GM21423 (cell line): ENCODE data around the gene VWDE.
"Not testable (repeated sequence)": the region's sequence is repeated elsewhere in the genome, so short reads cannot be mapped to it uniquely, and the experiment has no call there.

Experiments used
- ATAC-seq: cut with Tn5 transposase; IDR thresholded peaks from one replicate; pipeline ENCODE4 v1.9.1; 2021; ENCODE audit warnings: mild to moderate bottlenecking, moderate library complexity; ENCODE audit not compliant: unreplicated experiment

The VWDE gene

DNA sequence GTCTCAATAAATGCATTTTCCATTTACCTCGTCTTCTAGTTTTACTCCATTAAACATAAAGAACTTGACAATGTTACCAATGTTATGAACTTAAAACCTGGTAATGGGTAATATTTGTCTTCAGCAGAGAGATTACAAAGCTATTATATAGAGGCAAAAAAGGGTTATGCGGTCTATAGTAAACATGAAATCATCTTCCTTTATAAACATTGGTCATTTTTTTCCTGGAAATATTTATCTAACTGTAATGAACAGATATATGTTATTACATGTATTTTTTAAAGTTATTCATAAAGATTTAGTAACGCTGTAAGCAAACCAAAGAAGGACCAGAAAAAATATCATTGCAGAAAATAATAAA is 1.3 kb downstream of the VWDE start:
- no peak for ATAC-seq

DNA sequence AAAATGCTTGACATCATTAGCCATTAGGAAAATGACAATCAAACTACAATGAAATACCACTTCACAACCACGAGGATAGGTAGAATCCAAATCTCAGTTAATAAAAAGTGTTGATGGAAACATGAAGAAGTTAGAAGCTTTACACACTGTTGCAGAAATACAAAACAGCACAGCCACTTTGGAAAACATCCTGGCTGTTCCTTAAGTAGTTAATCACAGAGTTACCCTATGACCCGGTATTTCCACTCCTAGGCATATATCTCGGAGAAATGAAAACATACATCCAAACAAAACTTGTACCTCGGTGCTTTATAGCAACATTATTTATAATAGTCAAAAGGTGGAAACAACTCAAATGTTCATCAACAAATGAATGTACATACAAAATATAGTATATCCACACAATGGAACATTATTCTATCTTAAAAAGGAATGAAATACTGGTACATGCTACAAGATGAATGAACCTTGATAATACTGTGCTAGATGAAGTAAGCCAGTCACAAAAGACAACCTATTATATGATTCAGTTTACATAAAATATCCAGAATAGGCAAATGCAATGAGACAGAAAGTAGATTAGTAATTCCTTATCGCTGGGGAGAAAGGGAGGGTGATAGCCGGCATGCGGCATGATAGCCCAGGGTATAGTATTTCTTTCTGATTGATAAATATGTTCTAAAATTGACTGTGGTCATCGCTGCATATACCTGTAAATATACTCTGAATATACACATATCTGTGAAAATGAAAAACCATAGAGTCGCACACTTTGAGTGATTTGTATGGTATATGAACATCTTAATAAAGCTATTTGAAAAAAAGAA is 1.9 kb downstream of the VWDE start:
- no peak for ATAC-seq

DNA sequence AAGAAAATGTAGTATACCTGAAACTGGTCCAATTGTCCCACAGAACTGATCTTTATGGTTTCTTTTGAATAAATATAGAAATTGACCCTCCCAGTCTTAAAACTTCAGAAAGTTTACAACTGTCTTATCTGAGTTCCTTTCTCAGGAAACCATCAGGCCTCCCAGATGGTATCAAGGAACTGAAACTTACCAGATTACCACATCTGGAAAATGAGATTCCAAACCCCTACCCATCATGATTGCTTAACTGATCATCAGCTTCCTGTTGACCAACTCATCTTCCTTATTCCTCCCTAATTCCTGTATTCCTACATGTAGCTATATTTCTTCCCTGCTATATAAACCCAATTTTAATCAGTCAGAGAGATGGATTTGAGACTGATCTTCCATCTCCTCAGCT is 5.5 kb downstream of the VWDE start:
- no peak for ATAC-seq

DNA sequence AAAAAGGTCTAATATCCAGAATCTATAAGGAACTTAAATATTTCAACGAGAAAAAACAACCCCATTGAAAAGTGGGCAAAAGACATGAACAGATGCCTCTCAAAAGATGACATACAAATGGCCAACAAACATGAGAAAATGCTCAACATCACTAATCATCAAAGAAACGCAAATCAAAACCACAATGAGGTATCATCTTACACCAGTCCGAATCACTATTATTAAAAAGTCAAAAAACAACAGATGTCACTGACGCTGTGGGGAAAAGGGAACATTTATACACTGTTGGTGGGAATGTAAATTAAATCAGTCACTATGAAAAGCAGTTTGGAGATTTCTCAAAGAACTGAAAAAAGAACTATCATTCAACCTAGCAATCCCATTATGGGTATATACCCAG is 6.0 kb downstream of the VWDE start:
- no peak for ATAC-seq

DNA sequence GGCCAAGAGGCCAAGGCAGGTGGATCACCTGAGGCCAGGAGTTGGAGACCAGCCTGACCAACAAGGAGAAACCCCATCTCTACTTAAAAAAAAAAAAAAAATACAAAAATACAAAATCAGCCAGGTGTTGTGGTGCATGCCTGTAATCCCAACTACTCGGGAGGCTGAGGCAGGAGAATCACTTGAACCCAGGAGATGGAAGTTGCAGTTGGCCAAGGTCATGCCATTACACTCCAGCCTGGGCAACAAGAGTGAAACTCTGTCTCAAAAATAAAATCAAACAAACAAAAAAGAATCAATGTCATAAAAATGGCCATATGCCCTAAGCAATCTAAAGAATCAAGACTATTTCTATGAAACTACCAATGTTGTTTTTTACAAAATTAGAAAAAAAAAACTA is 7.0 kb downstream of the VWDE start:
- ATAC-seq: not testable (repeated sequence)

DNA sequence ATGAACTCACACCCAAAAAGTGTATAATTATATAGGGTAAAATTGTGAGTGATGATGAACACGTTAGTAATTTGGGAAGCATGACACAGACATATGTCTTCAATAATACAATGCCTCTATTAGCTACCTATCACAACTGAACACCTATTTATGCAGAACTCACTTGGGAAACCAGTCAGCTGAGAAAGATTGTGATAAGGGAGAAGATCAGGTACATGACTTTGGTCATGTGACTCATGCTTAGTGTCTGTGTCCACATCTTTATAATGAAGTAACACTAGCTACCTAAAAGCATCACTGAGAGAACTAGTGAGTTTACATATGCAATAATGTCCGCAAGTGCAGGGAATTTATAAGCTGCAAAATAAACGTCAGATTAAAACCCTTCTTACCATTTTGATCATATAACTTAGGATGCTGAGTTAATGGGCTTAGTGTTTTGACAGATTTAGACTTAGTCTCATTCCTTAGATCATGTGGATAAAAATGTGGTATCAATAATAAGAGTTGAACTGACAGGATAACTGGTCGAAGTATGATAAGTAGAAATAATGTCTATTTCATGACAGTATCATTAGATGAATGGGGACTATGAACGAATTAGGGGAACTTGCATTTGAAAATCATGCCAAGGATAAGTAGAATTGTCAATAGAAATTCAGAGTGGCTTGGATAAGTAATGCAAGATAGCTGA is 11.6 kb downstream of the VWDE start:
- no peak for ATAC-seq

DNA sequence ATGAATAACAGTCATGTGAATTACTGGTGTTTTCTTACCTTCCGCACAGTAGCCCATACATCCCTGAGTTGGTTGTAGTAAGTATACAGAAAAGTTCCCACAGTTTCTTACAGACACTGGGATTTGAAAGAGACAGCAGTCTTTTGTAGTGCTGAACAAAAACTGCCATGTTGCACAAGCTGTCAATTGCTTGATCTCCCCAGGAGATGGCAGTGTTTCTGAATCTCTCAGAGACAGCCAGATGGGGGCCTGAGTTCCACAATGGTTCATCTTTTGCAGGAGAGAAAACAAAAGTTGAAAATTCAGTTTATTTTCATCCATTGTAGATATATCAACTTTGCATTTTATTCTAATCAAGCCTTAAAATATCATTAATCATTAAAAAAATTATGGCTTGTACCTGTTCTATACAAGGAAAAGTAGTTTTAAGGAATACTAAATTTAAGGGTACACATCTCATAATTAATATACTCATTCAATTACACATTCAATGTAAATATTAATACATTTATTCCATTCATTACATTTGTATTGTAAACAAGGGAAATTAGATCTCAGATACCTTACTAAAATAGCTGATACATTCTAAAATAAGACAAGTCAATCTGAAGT is 14.5 kb downstream of the VWDE start:
- peak; percentile 96 for ATAC-seq

DNA sequence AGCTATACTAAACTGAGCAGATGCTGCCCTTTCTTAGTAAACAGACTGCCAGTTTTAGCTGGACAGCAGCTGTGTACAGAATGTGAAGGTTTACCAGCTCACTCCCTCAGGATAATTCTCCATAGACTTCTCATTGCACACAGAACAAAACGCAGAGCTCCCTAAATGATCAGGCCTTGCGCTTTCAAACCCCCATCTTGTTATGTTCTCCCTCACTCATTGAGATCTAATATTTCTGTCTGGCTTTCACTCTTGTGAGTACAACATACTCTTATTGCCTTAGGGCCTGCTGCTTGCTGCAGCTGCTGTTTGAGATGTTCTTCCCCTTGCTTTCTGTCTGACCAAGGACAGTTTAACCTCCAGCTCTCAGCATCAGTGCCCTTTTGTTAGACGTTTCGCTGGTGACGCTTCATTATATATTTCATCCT is 17.3 kb downstream of the VWDE start:
- ATAC-seq: no peak

DNA sequence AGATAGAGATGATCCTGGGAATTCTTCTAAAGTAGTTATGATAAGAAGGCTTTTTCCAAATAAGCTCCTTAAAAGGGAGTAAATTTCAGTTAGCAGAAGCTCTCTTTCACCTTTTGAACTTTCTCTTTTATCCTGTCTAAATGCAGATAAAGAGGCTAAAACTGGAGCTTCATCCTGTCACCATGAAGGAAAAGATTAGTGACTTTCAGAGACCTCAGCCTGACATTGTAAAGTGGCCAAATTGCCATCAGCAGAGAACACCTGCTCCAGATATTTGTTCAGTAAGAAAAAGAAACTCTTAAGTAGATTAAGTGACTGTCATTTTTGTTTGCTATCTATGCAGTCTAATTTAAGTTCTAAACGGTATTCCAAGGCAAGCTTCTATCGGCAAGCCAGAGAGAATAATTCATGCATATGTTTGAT is 18.3 kb downstream of the VWDE start:
- ATAC-seq: no peak

DNA sequence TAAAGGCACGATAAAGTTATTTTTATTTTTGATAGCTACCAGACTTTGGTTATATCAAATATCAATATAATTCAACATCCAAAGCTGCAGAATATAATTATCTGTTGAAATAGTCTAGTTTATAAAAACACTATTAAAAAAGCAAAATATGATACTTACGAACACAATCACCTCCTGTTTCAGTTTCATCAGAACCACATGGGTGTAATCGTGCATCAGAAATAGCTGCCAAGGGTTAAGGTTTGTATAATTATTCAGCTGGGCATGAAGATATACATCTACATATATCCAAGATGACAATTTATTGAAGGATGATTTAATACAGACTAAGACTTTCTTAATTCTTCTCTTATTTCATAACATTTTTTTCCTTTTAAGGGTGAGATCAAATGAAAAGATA is 20.3 kb downstream of the VWDE start:
- ATAC-seq: no peak

DNA sequence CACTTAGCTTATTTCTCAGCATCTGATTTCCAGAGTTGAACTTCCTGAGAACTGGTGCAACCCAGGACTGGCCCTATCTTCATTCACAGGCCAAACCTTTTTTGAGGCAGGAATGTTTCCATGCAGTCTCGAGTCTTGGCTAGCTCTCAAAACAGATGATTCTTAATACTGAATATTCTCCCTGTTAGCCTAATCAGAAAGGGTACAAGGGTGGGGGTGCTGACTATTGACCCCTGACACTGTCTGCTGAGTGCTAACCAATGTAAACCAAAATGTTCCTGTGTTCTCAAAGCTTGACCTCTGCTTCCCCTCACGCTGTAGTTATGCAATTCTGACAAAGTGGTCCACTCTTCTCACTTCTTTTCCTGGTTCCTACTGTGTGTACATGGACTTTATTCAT is 25.3 kb downstream of the VWDE start:
- ATAC-seq: no peak

DNA sequence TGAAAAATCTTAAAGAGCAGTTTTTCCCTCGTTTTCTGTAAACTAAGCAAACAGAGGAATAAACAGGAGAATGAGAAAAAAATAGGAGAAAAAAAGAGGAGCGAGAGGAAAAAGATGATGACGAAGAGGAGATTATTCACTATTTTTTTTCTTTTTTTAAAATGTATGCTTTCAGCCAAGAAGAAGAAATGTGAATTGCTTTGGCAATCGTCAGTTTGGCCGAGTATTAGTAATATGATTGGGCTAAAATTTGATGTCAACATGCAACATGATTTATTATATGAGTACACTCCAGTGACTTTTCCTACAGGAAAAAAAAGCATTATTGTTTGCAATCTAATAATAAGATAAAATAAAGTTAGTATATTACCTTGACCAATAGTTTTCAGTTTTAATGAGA is 26.3 kb downstream of the VWDE start:
- no peak for ATAC-seq

DNA sequence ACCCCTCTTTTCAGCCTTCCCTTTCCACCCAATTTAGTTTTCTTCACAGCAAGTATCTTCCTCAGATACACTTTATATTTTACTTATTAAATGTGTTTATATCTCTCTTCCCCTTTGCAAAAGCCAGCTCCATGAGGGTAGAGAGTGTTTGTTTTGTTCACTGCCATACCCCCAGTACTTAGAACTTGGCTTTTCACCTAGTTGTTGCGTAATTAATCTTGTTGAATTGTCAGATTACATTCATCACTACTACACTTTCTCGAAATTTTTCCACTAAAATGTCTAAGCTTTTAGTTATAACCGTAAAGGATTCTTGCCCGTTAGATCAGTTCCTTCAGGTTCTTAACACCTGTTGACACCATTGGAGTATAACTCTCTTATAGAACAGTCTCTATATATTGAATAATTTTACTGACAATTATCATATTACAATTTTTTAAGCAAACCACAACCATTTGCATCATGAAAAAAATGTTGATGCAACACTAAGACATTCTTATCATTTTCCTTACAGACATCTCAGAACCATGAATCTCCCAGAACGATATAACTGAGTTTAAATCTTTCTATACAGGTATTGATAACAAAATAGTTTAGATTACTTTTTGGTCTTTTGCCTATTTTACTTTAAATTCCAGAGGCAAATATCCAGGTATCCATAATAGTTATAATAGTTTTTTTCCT is 29.9 kb downstream of the VWDE start:
- ATAC-seq: no peak

DNA sequence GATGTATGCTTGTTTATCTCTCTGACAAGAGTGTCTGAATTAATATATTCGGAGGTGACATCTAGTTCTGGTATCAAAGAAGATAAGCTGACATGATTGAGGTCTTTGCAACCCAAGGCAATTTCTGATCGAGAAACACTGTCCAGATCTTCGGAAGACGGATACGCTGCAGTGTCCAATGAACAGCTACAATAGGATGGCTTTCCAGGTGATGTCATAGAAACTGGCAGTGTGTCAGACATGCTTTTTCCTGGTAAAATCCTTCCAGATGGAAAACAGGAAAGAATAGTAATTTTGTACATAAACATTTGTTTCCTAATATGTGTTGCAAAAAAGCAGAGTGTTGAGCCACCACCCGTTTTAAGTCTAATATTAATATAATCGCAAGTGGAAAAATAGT is 33.4 kb downstream of the VWDE start:
- no peak for ATAC-seq

DNA sequence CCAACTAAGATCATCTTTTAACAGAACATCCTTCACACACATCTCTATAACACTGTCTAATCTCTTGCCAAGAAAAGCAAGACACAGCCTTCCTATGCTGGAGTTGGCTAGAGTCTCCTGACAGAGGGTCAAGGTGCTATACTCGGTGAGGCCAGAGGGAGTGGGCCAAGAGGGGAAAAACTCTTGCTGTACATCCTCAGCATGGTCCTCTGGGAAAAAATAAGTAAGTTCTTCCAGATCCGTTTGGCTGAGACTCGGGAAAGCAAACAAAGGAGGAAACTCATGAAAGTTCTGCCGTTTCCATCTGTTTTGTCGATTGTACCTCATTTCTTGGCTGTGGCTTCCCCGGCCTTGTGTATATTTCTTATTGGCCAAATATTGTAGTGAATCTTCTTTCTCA is 33.9 kb downstream of the VWDE start:
- ATAC-seq: no peak

DNA sequence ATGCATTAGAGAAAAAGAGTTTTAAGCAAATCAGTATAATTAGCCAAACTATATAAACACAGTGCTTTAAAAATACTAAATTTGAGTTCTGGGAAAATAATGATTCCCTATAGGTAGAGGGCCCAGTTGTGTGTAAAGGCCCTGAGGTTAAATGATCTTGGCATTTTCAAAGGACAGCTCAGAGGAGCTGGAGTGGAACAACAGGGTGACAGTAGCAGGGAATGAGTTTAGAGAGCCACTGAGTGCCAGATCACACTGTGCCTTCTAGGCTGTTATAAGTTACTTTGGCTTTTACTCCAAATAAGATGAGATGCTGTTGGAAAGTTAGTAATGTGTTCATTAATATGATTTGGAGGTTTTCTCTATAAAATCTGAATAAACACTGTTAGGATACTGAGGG is 34.6 kb downstream of the VWDE start:
- ATAC-seq: no peak

DNA sequence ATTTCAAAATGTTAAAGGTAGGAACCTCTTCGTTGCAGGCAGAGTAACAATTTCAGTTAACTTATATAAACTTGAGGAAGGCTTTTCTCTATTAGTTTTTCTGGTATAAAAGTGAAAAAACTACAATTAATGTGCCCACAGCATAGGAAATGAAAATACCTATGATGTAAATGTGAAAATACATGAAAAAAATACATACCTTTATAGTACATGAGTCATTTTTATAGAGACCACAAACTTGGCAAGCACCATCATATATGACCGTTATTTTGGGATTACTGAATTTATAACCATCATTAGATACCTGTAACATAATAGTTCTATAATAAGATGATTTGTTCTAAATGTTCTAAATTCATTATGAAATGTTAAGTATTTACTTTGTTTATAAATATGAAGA is 42.7 kb downstream of the VWDE start:
- no peak for ATAC-seq

DNA sequence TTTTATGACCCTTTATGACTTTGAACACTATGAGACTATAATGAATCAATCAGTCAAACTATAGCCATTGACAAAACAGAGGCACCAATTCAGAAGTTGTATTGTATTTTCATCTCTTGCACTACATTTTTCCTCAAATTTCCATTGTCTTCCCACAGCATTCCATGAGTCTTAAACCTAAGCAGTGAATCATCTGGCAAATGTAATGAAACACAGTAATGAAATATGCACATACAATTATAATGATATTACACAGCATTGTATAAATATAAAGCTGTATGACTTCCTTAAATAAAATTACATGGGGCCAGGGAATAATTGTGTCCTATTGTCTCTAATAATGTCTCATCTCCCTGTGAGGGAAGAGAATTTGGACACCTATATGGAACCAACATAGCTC is 45.0 kb downstream of the VWDE start:
- no peak for ATAC-seq

DNA sequence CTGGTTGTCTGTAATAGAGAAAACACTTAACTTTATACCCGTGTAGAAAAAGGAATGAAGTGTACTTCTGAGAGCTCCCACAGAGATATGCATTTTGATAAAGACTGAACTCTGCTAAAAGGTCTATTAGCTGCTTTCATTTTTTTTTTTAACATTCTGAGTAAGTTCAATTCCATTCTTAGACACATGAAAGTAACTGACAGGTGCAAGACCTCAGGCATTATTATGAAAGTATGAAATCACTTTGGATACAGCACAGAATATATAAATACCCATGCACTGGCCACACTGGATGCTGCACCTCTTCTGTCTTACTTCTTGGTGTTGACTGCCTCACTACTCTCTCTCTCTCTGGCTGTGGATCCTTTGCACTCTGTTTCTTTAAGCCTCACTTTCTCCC is 46.2 kb downstream of the VWDE start:
- peak; percentile 65 for ATAC-seq

DNA sequence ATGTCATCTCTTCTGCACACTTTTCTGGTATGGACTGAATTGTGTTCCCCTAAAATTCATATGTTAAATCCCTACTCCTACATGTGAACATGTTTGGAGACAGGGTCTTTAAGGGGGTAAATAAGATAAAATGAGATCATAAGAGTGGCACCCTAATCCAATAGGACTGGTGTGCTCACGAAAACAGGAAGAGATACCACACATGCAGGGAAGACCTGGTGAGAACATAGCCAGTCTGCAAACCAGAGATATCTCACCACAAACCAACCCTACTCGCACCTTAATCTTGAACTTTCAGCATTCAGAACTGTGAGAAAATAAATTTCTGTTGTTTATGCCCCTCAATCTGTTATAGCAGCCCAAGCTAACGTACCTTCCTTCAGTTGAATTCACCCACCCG is 51.8 kb downstream of the VWDE start:
- ATAC-seq: no peak

DNA sequence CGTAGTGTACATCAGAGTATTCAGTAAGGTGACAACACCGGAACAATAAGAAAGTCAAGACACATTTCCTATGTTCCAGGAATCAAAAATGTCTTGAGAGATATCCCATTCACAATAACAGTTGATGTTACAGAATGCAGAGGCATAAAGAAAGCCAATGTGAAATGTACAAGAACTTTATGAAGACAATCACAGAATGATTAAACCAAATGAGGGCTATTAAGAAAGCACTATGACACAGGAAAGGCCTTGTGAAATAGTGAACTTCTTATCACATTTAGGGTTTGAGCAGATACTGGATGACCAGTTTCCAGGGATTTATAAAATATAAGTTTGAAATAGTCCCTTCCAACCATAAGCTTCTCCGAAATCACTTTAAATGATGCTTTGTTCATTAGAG is 52.7 kb downstream of the VWDE start:
- ATAC-seq: no peak

DNA sequence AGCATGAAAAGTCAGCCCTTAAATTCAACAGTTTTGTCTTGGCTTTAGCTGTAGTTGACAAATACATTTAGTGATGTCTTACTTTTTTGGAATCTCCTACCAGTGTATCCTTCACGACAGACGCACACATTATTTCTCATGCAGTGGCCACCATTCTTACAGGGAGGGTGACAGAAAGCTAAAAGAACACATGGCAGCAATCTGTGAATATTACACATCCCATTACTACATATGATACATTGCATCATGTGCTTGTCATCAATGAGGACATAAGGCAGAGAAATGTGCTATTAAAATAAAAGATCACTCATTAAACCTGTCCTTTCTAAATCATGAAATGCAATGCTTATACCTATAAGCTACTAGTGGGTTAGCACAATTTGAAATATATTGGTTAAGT is 66.6 kb downstream of the VWDE start:
- ATAC-seq: no peak
